H1 (cell line): ENCODE results near the gene NDUFB4. TPM values are rescaled to one million over a fixed set of nuclear protein-coding genes. Genes with fewer than 3 reads are reported as not detected.

Source experiments
- CTCF ChIA-PET: fragments of 300-600 bp; sonication (Branson Sonifier 250); formaldehyde crosslinking; loops from one replicate; lab custom pipeline; 2021; ENCODE audit not compliant: partially characterized antibody; lab: Charles Lee
- POLR2A ChIA-PET: fragments of 300-600 bp; sonication (Branson Sonifier 250); formaldehyde crosslinking; loops from one replicate; lab custom pipeline; 2021; ENCODE audit warnings: inconsistent platforms; ENCODE audit not compliant: partially characterized antibody; lab: Charles Lee
- DNase-seq, 2 experiments: peaks; one replicate each; pipeline versions ENCODE4 v3.0.0 to v3.0.0-alpha.2; 2010 to 2022; ENCODE audit warnings: low spot score in 2 of 2, low read depth in 1 of 2, mixed read lengths in 1 of 2
- FAIRE-seq: peaks from 2 replicates; lab custom pipeline; 2011; peaks lifted over from hg19 to GRCh38; lab: Jason Lieb, UNC
- H2AFZ ChIP-seq: 2 replicates; pipeline ENCODE4 v1.8.1; 2012; ENCODE audit warnings: low read length, inconsistent platforms
- H2AK5ac ChIP-seq: 2 replicates; pipeline ENCODE4 v1.6.1; 2013; ENCODE audit warnings: low read depth, low read length
- H2BK120ac ChIP-seq: replicated peaks from 2 replicates; pipeline ENCODE3; 2013; ENCODE audit warnings: low read depth, low read length, inconsistent platforms
- H2BK12ac ChIP-seq: 2 replicates; pipeline ENCODE4 v1.6.1; 2013; ENCODE audit warnings: low read depth, low read length
- H2BK15ac ChIP-seq: 2 replicates; pipeline ENCODE4 v1.6.1; 2013; ENCODE audit warnings: low read length
- H2BK20ac ChIP-seq: 2 replicates; pipeline ENCODE4 v1.6.1; 2013; ENCODE audit warnings: low read length
- H2BK5ac ChIP-seq: 2 replicates; pipeline ENCODE4 v1.6.1; 2013; ENCODE audit warnings: low read depth, low read length
- H3K14ac ChIP-seq: 2 replicates; pipeline ENCODE4 v1.6.1; 2013; ENCODE audit warnings: inconsistent platforms; ENCODE audit not compliant: insufficient read length
- H3K18ac ChIP-seq: 2 replicates; pipeline ENCODE4 v1.6.1; 2013; ENCODE audit warnings: low read length; ENCODE audit errors: extremely low read depth
- H3K23ac ChIP-seq: 2 replicates; pipeline ENCODE4 v1.6.1; 2013; ENCODE audit warnings: inconsistent platforms; ENCODE audit not compliant: insufficient read length
- H3K23me2 ChIP-seq: 2 replicates; pipeline ENCODE4 v1.6.1; 2013; ENCODE audit warnings: low read depth, low read length
- H3K27ac ChIP-seq: 2 replicates; pipeline ENCODE4 v1.6.1; 2011; ENCODE audit warnings: low read depth, low read length, inconsistent platforms
- H3K27me3 ChIP-seq, 4 experiments: replicated peaks in 1 of 4; 1 replicate in 1 of 4; 2 replicates in 3 of 4; pipeline versions ENCODE4 v1.6.1 to v1.8.1; 2011 to 2013; ENCODE audit warnings: low read length in 3 of 4, mild to moderate bottlenecking in 3 of 4, inconsistent platforms in 2 of 4, mixed read lengths in 2 of 4, moderate library complexity in 1 of 4; ENCODE audit not compliant: control insufficient read depth in 3 of 4, insufficient read depth in 3 of 4; ENCODE audit errors: extremely low read depth in 1 of 4
- H3K36me3 ChIP-seq, 4 experiments: 2 replicates each; pipeline versions ENCODE4 v1.6.1 to v1.8.1; 2011 to 2013; ENCODE audit warnings: mild to moderate bottlenecking in 4 of 4, low read length in 3 of 4, moderate library complexity in 2 of 4, control low read depth in 1 of 4, inconsistent platforms in 1 of 4; ENCODE audit not compliant: insufficient read depth in 4 of 4, control insufficient read depth in 2 of 4
- H3K4ac ChIP-seq: replicated peaks from 2 replicates; pipeline ENCODE3; 2013; ENCODE audit warnings: low read length, low read depth, mixed read lengths, inconsistent platforms; ENCODE audit not compliant: insufficient read length
- H3K4me1 ChIP-seq, 4 experiments: replicated peaks in 1 of 4; 1 replicate in 1 of 4; 2 replicates in 3 of 4; pipeline versions ENCODE4 v1.6.1 to v1.8.1; 2011 to 2013; ENCODE audit warnings: low read length in 3 of 4, inconsistent platforms in 2 of 4, mixed read lengths in 1 of 4; ENCODE audit not compliant: insufficient read depth in 4 of 4, control insufficient read depth in 3 of 4
- H3K4me2 ChIP-seq, 2 experiments: 2 replicates each; pipeline versions ENCODE4 v1.6.1 to v1.8.1; 2011 to 2013; ENCODE audit warnings: low read depth in 2 of 2, low read length in 2 of 2, control low read depth in 1 of 2, inconsistent platforms in 1 of 2, mild to moderate bottlenecking in 1 of 2; ENCODE audit not compliant: insufficient read depth in 1 of 2
- H3K4me3 ChIP-seq, 4 experiments: fragments of 200-600, 300-600 bp in 1 of 4; sonication (generic), shearing (Covaris generic), sonication (Bioruptor Twin) in 1 of 4; 2 replicates each; pipeline versions ENCODE4 v1.5.1 to v1.8.1; 2011 to 2016; ENCODE audit warnings: low read length in 4 of 4, low read depth in 3 of 4, control low read depth in 2 of 4, inconsistent platforms in 2 of 4, mild to moderate bottlenecking in 2 of 4, mixed read lengths in 1 of 4, moderate library complexity in 1 of 4; ENCODE audit not compliant: insufficient read depth in 2 of 4; ENCODE audit errors: extremely low read depth in 1 of 4
- H3K56ac ChIP-seq: replicated peaks from 2 replicates; pipeline ENCODE3; 2013; ENCODE audit warnings: low read depth, mild to moderate bottlenecking, mixed read lengths, low read length, inconsistent platforms; ENCODE audit not compliant: insufficient read length
- H3K79me1 ChIP-seq: 2 replicates; pipeline ENCODE4 v1.6.1; 2013; ENCODE audit warnings: low read depth, low read length, control low read depth
- H3K79me2 ChIP-seq, 2 experiments: 2 replicates each; pipeline versions ENCODE4 v1.6.1 to v1.8.1; 2012 to 2013; ENCODE audit warnings: low read length in 2 of 2, mild to moderate bottlenecking in 2 of 2, inconsistent platforms in 1 of 2; ENCODE audit not compliant: insufficient read depth in 2 of 2, control insufficient read depth in 1 of 2
- H3K9ac ChIP-seq, 4 experiments: replicated peaks in 1 of 4; 1 replicate in 1 of 4; 2 replicates in 3 of 4; pipeline versions ENCODE4 v1.6.1 to v1.8.1; 2011 to 2013; ENCODE audit warnings: low read depth in 3 of 4, low read length in 3 of 4, control low read depth in 2 of 4, mild to moderate bottlenecking in 2 of 4, moderate library complexity in 2 of 4, inconsistent platforms in 1 of 4; ENCODE audit errors: extremely low read depth in 1 of 4
- H3K9me3 ChIP-seq, 2 experiments: 2 replicates each; pipeline versions ENCODE4 v1.6.1 to v1.8.1; 2012 to 2013; ENCODE audit warnings: mild to moderate bottlenecking in 2 of 2, moderate library complexity in 2 of 2, control low read depth in 1 of 2, inconsistent platforms in 1 of 2, low read depth in 1 of 2, low read length in 1 of 2, mixed read lengths in 1 of 2; ENCODE audit not compliant: insufficient read depth in 2 of 2
- H4K20me1 ChIP-seq, 2 experiments: replicated peaks in 1 of 2; 2 replicates each; pipeline versions ENCODE3 to v1.8.1; 2011 to 2013; ENCODE audit warnings: inconsistent platforms in 2 of 2, low read length in 2 of 2, mild to moderate bottlenecking in 1 of 2; ENCODE audit not compliant: insufficient read depth in 2 of 2, control insufficient read depth in 1 of 2
- H4K5ac ChIP-seq: 2 replicates; pipeline ENCODE4 v1.6.1; 2013; ENCODE audit warnings: low read length, low read depth, mixed read lengths, inconsistent platforms; ENCODE audit not compliant: insufficient read length
- H4K8ac ChIP-seq: 2 replicates; pipeline ENCODE4 v1.8.0; 2013; ENCODE audit warnings: mild to moderate bottlenecking, moderate library complexity, low read length, inconsistent platforms; ENCODE audit not compliant: insufficient read depth; ENCODE audit errors: extremely low read depth
- H4K91ac ChIP-seq: replicated peaks from 2 replicates; pipeline ENCODE3; 2013; ENCODE audit warnings: low read length, mixed read lengths, inconsistent platforms; ENCODE audit not compliant: insufficient read length
- CEBPB ChIP-seq: IDR thresholded peaks from 2 replicates; pipeline ENCODE4 v1.6.1; 2012; ENCODE audit warnings: low read depth, low read length
- MAFK ChIP-seq: IDR thresholded peaks from 2 replicates; pipeline ENCODE4 v1.6.1; 2012; ENCODE audit warnings: low read depth, mild to moderate bottlenecking, improper control_type of control experiment, low read length
- POLR2A ChIP-seq, 2 experiments: IDR thresholded peaks; 1 replicate in 1 of 2; 2 replicates in 1 of 2; pipeline ENCODE4 v1.6.1; 2011; ENCODE audit warnings: low read depth in 2 of 2, low read length in 2 of 2, mild to moderate bottlenecking in 2 of 2; ENCODE audit errors: control extremely low read depth in 1 of 2
- POLR2AphosphoS5 ChIP-seq: IDR thresholded peaks from 2 replicates; pipeline ENCODE4 v1.6.1; 2011; ENCODE audit warnings: low read depth, low read length
- SP1 ChIP-seq: IDR thresholded peaks from 2 replicates; pipeline ENCODE4 v1.6.1; 2011; ENCODE audit warnings: low read depth, low read length
- TAF1 ChIP-seq: IDR thresholded peaks from 2 replicates; pipeline ENCODE4 v1.6.1; 2011; ENCODE audit warnings: mild to moderate bottlenecking, low read depth, low read length
- TAF7 ChIP-seq: optimal IDR thresholded peaks from 2 replicates; pipeline ENCODE3; 2011; ENCODE audit warnings: low read depth, mild to moderate bottlenecking, inconsistent platforms, low read length, moderate library complexity, borderline replicate concordance
- WGBS, 2 experiments: shearing (Covaris generic) in 1 of 2; methylation state at CpG; one replicate each; pipeline versions ENCODE4 v1.1.6 to v1.1.7; 2013 to 2015; ENCODE audit warnings: low lambda C conversion rate in 2 of 2, mixed read lengths in 2 of 2, inconsistent platforms in 1 of 2, low coverage in 1 of 2, missing lambda C conversion rate in 1 of 2; ENCODE audit not compliant: insufficient replicate concordance in 2 of 2, insufficient coverage in 1 of 2, insufficient read length in 1 of 2; ENCODE audit errors: extremely low coverage in 1 of 2, missing lambda C conversion rate in 1 of 2; 5-methylcytosine and 5-hydroxymethylcytosine counted together
- long read RNA-seq, 2 experiments: library from RNA in 1 of 2; library from capped mRNA in 1 of 2; stranded (forward); transcript quantifications; one replicate each; pipeline ENCODE4 v2.0.0, GENCODE V29; 2021; ENCODE audit warnings: inconsistent platforms in 1 of 2
- polyA minus RNA-seq, 3 experiments: library from RNA; depleted of rRNA, polyadenylated mRNA; stranded (reverse); fragments of >200 nt; gene quantifications; 1 replicate in 2 of 3; 2 replicates in 1 of 3; pipeline ENCODE4 v1.2.3, GENCODE V29; 2011
- polyA plus RNA-seq, 7 experiments: library from polyadenylated mRNA; depleted of rRNA in 3 of 7; stranded (reverse) in 5 of 7; unstranded in 2 of 7; fragments of >200 nt in 5 of 7; fragments of 200-250 nt in 2 of 7; gene quantifications; 1 replicate in 5 of 7; 2 replicates in 1 of 7; 4 replicates in 1 of 7; pipeline versions ENCODE4 v1.2.1 to v1.2.3, GENCODE V29; 2011 to 2013; ENCODE audit warnings: missing spikeins in 2 of 7, mixed read lengths in 2 of 7
- total RNA-seq: library from RNA; stranded (reverse); fragmentation: NEBNext Ultra II Directional; extraction: Animal tissue kit (Norgen Biotek cat#: 25700); gene quantifications from 2 replicates; pipeline ENCODE4 v1.2.1, GENCODE V29; 2021
- TF ChIP-seq, protein P1 (sequence below): IDR thresholded peaks from 2 replicates; pipeline ENCODE4 v1.6.1; 2011; ENCODE audit warnings: low read depth, mild to moderate bottlenecking, low read length; ENCODE audit not compliant: insufficient read depth

Gene NDUFB4
- 184 and 194 TPM in 2 replicates for total RNA-seq
- polyA plus RNA-seq (2011; rRNA removed) = 347 and 382 TPM in 2 replicates
- 324 TPM for polyA plus RNA-seq (2011; cell fraction: cytosol; rRNA removed)
- 202 TPM for polyA plus RNA-seq (2011; cell fraction: nucleus; rRNA removed)
- polyA plus RNA-seq (2012, experiment 1 of 2) = 215 to 321 TPM (median 290 TPM) in 4 replicates
- 4,354 TPM for polyA plus RNA-seq (2012, experiment 2 of 2)
- 620 TPM for polyA plus RNA-seq (2013, experiment 1 of 2)
- polyA plus RNA-seq (2013, experiment 2 of 2) = 616 TPM
- 94.4 and 113 TPM in 2 replicates for polyA minus RNA-seq (2011; rRNA and poly(A)+ RNA removed)
- 161 TPM for polyA minus RNA-seq (2011; cell fraction: cytosol; rRNA and poly(A)+ RNA removed)
- polyA minus RNA-seq (2011; cell fraction: nucleus; rRNA and poly(A)+ RNA removed) = 78.7 TPM
- long read RNA-seq, experiment 1, transcript NDUFB4-206 (2 exons, 425 nt) = minor isoform, 6 of 370 reads
- long read RNA-seq, experiment 1, transcript NDUFB4-201 (3 exons, 671 nt) = major isoform, 337 of 370 reads
- long read RNA-seq, experiment 1, partial matches to known transcripts = 1 of 370 reads
- long read RNA-seq, experiment 1, other reads (novel, unspliced or antisense) = 19 of 370 reads
- long read RNA-seq, experiment 2, partial matches to known transcripts = 0 of 3 reads
- long read RNA-seq, experiment 2, other reads (novel, unspliced or antisense) = 2 of 3 reads

- H3K23me2 ChIP-seq = no peaks in the 10 kb centered on the region
- H3K9me3 ChIP-seq = no peaks in the 10 kb centered on the region
- H3K4me3 ChIP-seq = peak within 1 kb of the TSS; percentile 78 to 98 (median 88)
- ChIA-PET CTCF (interaction anchor here (0.5 to 2.0 kb wide), 8 partner anchors 8 to 198 kb away, joined by 3 to 6 read pairs (median 4); no protein-coding TSS in a partner anchor), POLR2A (interaction anchor here (0.6 to 2.2 kb wide), 20 partner anchors 8 to 312 kb away, joined by 3 to 12 read pairs (median 3); partner anchors contain the start of gene STXBP5L)
- H4K91ac ChIP-seq = no peak within 1 kb of the TSS
- H2BK20ac ChIP-seq = no peak within 1 kb of the TSS
- H4K8ac ChIP-seq = peak within 1 kb of the TSS; percentile 89; the same call in 1 of the 2 replicates
- no peak within 1 kb of the TSS for H2BK15ac ChIP-seq
- H3K9ac ChIP-seq = peak within 1 kb of the TSS; percentile 76 to 93 (median 90)
- peaks cover 0 to 6% (median 0%) of the 10 kb centered on the region in 4 experiments; a peak in 4 of 7 replicates for H3K4me1 ChIP-seq
- no peak within 1 kb of the TSS for H3K14ac ChIP-seq
- DNase-seq (peak; percentile 95 to 98), FAIRE-seq (peak; percentile 100)
- H3K4ac ChIP-seq = no peak within 1 kb of the TSS
- H3K27ac ChIP-seq = peak within 1 kb of the TSS; percentile 90
- no peak within 1 kb of the TSS for H3K23ac ChIP-seq
- H2AFZ ChIP-seq = peak within 1 kb of the TSS; percentile 76
- 1% methylated on average over 53 of the region's 53 CpGs; no CpG with 5 or more reads in 1 of the 2 experiments for WGBS, 2 experiments
- peaks cover under 1 to 35% (median 13%) of the 10 kb centered on the region in 4 experiments; a peak in 6 of 8 replicates for H3K36me3 ChIP-seq
- peaks cover 0 to 2% of the 10 kb centered on the region in 2 experiments for H4K20me1 ChIP-seq
- H3K27me3 ChIP-seq = no peaks in the 10 kb centered on the region
- H2BK12ac ChIP-seq = no peak within 1 kb of the TSS
- peak within 1 kb of the TSS; percentile 70 for H4K5ac ChIP-seq
- peaks cover 4% of the 10 kb centered on the region; the same call in 1 of the 2 replicates for H3K79me1 ChIP-seq
- H2BK120ac ChIP-seq = no peak within 1 kb of the TSS
- no peak within 1 kb of the TSS for H2AK5ac ChIP-seq
- no peak within 1 kb of the TSS for H3K56ac ChIP-seq
- peaks cover 0 to 36% of the 10 kb centered on the region in 2 experiments; a peak in 3 of 4 replicates for H3K79me2 ChIP-seq
- peak within 1 kb of the TSS; percentile 74 for H2BK5ac ChIP-seq
- H3K18ac ChIP-seq = peak within 1 kb of the TSS; percentile 34; the same call in 1 of the 2 replicates
- peak within 1 kb of the TSS; percentile 53 to 88 for H3K4me2 ChIP-seq
- TF ChIP-seq, protein P1, sequence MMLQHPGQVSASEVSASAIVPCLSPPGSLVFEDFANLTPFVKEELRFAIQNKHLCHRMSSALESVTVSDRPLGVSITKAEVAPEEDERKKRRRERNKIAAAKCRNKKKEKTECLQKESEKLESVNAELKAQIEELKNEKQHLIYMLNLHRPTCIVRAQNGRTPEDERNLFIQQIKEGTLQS = no peak
- TF ChIP-seq POLR2A (IDR thresholded peaks at IDR 0.05; ENCODE audit: control extremely low read depth in 1 of 2, low read depth in 2 of 2, low read length in 2 of 2) (peak; percentile 73 to 96), TAF1 (peak; percentile 93), SP1 (peak; percentile 43; the same call in 1 of the 2 replicates), MAFK (no peak), TAF7 (peak; percentile 77), CEBPB (no peak), POLR2AphosphoS5 (peak; percentile 96)
Measured at GRCh38 chr3:120596116-120596852, at the start of gene NDUFB4. Gene NDUFB4, plus strand, starts transcription at chr3:120596336. Its CDS starts 24 bp downstream, at chr3:120596360.
